DND-41 (cell line): ENCODE results near the gene TNFSF12.

Source experiments
- CTCF ChIP-seq: IDR thresholded peaks from 2 replicates; pipeline ENCODE4 v1.5.1; 2012; ENCODE audit warnings: borderline replicate concordance, low read length, moderate library complexity, mild to moderate bottlenecking; ENCODE audit not compliant: poor library complexity, severe bottlenecking; ENCODE audit errors: extremely low read depth
- EZH2 ChIP-seq: IDR thresholded peaks from 3 replicates; pipeline ENCODE4 v1.6.1; 2012; ENCODE audit warnings: borderline replicate concordance, low read depth, mild to moderate bottlenecking, moderate library complexity, low read length, inconsistent platforms; ENCODE audit not compliant: severe bottlenecking

GRCh38 chr17:7538050-7538449 lies 10.8 kb upstream of the TNFSF12 start:
- TF ChIP-seq CTCF, result no peak
- TF ChIP-seq EZH2, result no peak
